NCI-H82 treated with DMSO at 0.1 percent for 48 hours (cell line): ENCODE measurements around the gene DNAH2.
"Not testable (repeated sequence)": the region's sequence is repeated elsewhere in the genome, so short reads cannot be mapped to it uniquely, and the experiment has no call there.

ENCODE experiments used
- DNase-seq: peaks from one replicate; lab custom pipeline; 2025; ENCODE audit not compliant: unreplicated experiment; lab: John Stamatoyannopoulos, UW

DNAH2 gene

DNA sequence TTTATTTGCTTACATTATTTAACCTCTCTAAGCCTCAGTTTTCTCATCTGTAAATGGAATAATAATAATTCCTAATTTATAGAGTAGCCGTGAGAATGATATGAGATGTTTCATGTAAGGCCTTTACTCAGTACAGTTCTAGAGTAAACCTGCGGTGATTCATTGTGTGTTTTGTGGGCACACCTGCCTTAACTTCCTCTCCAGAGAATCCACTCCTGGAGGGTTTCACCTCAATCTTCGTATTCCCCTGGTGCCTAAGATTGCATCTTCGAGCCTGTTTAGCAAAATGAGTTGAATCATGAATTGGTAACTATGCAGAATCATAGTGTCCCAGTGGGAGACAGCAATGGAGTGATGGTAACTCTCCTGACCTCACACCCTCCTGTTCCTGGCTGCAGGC lies 52.3 kb downstream of the DNAH2 start:
- no peak for DNase-seq

GRCh38 chr17:7774055-7774521 lies 56.5 kb downstream of the DNAH2 start:
- DNase-seq, result no peak

GRCh38 chr17:7775051-7775450 lies 57.5 kb downstream of the DNAH2 start:
- no peak for DNase-seq

DNA sequence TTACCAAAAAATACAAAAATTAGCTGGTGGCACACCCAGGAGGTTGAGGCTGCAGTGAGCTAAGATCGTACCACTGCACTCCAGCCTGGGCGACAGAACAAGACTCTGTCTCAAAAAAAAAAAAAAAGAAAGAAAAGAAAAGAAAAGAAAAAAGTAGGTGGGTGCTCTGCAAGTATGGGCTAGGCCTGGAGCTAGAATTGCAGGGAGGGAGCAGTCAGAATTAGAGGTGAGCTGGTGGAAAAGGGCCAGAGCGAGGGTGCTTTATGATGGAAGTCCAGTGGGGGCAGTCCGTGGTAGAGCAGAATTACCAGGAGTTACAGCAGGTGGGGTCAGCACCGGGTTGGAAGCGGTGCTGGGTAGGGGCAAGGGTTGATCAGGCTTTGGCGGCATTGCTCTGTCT lies 59.5 kb downstream of the DNAH2 start:
- DNase-seq, result no peak

DNA sequence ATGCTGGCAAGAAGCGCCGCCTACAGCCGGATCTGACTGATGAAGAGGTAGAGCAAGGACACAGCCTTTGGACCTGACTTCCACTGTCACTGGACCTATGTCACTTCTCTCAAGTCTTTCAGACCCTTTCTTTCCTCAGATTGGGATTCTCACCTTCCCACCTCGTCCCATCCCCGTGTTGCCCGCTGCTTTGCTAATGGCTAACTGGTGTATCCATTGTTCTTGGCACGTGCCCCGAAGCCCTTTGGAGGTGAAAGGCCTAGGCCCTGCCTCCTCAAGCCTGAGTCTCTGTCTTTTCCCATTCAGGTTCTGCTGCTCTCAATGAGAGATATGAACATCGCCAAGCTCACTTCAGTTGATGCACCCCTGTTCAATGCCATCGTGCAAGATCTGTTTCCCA lies 63.2 kb downstream of the DNAH2 start:
- DNase-seq, result no peak

DNA sequence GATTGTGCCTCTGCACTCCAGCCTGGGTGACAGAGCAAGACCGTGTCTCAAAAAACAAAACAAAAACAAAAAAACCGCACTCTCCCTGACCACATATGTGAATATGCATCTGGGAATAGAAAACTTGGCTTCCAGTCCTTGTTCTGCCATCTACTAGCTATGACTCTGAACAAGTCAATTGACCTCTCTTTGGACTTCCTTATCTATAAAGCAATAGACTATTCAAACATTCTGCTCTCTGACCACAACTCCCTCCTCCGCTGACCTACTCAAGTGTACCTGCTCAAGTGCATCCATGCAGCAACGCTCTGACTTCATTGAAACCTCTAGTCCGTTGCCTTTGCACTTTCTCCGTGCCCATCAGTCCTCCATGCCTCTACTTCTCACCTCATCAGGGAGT lies 63.9 kb downstream of the DNAH2 start:
- DNase-seq, result no peak

DNA sequence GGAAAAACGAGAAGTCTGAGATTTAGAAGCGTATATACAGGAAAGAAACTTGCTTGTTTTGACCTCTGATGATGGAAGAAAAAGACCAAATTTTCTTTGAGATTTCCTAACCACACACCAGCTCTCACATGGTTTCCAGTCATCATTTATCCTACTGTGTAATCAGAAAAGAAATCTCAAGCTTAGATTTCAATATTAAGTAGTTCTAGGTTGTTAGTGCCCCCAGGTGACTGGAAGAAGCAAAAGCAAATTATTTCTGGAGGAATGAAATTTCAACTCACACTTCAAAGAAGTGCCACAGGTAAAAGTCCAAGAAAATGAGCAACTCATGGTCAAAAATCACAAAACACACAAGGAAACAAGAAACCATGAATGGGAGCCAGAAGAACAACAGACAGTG lies 64.7 kb downstream of the DNAH2 start:
- DNase-seq, result no peak

GRCh38 chr17:7786866-7787265 lies 69.3 kb downstream of the DNAH2 start:
- DNase-seq, result no peak

- DNase-seq, result no peak
These were observed 71.6 kb downstream of the DNAH2 start for GRCh38 chr17:7789131-7789530.

GRCh38 chr17:7790150-7790549 lies 72.6 kb downstream of the DNAH2 start:
- no peak for DNase-seq

DNA sequence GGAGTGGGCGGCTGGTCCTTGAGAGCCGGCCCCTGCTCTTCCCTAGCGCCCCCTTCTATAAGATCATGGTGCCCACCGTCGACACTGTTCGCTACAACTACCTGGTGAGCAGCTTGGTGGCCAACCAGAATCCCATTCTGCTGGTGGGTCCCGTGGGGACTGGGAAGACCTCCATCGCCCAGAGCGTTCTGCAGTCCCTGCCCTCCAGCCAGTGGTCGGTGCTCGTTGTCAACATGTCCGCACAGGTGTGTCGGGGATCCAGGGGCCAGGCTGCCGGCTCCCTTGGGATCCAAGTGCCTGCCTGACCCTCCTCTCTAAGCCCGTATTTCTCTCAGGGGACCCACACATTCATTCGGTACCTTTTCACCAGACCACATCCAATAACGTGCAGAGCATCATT lies 75.1 kb downstream of the DNAH2 start:
- no peak for DNase-seq

- no peak for DNase-seq
These were observed 76.6 kb downstream of the DNAH2 start for GRCh38 chr17:7794075-7794663.

- no peak for DNase-seq
These were observed 80.4 kb downstream of the DNAH2 start for GRCh38 chr17:7797976-7798375.

DNA sequence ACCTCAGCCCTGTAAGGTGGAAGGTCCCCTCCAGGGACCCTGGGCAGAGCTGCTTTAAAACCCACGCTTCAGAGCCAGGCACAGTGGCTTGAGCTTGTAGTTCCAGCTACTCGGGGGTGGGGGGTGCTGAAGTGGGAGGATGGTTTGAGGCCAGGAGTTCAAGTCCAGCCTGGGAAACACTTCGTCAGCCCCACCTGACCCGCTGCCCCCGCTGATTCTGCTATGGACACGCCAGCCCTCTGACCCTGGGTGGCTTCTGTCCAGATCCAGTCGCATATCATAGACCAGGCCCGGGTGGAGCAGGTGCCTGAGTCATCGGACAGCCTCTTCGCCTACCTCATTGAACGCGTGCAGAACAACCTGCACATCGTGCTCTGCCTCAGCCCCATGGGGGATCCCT lies 81.3 kb downstream of the DNAH2 start:
- DNase-seq, result no peak

- no peak for DNase-seq
These were observed 86.4 kb downstream of the DNAH2 start for GRCh38 chr17:7803981-7804380.

GRCh38 chr17:7806587-7806986 lies 89.0 kb downstream of the DNAH2 start:
- no peak for DNase-seq

DNA sequence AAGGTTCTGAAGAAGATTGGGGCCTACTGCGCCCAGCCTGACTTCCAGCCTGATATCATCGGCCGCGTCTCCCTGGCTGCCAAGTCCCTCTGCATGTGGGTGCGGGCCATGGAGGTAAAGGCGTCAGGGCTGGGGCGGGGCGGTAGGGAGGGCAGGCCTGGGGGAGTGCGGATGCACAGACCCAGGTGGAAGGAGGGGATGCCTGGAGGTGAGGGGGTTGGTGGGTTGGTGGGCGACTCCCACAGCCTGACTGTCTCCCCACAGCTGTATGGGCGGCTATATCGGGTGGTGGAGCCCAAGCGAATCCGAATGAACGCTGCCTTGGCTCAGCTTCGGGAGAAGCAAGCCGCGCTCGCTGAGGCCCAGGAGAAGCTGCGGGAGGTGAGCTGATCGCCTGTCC lies 89.7 kb downstream of the DNAH2 start:
- DNase-seq, result no peak

DNA sequence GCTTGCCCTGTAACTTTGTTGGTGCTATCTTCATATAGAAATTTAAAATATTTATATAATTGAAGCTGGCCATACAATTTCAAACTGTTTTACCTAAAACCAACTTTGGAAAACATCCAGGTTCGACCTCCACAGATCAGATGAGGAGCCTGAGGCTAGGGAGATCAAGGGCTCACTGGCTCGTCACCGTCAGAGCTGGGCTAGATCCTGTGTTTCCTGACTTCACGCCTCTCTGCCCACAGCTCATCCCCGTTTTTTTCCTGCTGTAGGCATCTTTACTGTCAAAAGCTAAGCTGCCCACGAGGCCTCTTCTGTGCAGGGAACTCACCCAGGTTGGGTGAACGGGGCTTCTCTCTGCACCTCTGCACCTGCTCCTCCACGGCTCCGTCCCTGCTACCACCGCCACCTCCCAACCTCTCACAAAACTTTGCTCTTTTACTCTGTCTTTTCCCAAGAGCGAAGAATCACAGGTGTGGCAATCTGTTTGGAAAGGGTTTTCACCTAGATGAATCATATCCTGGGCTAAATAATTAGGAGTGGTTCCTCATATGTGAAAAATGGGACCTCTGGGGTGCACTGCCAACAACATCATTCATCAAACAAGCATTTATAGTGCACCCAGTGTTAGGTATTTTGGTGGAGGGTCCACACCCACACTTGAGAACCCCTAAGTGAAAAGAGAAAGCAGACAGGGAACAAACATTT lies 91.7 kb downstream of the DNAH2 start:
- DNase-seq, result no peak

DNA sequence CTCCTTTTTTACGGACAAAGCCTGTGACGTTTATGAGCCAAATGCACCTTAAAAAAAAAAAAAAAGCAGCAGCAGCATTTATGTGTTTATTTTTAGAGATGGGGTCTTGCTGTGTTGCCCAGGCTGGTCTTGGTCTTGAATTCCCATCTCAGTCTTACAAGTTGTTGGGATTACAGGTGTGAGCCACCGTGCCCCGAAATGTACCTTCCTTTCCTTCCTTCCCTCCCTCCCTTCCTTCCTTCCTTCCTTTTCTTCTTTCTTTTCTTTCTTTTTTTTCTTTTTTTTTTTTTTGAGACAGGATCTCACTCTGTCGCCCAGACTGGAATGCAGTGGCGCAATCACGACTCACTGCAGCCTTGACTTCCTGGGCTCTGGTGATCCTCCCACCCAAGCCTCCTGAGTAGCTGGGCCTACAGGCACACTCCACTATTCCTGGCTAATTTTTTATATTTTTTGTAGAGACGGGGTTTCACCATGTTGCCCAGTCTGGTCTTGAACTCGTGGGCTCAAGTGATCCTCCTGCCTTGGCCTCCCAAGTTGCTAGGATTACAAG lies 92.3 kb downstream of the DNAH2 start:
- DNase-seq, result not testable (repeated sequence)

- no peak for DNase-seq
These were observed 93.7 kb downstream of the DNAH2 start for GRCh38 chr17:7811251-7811650.

DNA sequence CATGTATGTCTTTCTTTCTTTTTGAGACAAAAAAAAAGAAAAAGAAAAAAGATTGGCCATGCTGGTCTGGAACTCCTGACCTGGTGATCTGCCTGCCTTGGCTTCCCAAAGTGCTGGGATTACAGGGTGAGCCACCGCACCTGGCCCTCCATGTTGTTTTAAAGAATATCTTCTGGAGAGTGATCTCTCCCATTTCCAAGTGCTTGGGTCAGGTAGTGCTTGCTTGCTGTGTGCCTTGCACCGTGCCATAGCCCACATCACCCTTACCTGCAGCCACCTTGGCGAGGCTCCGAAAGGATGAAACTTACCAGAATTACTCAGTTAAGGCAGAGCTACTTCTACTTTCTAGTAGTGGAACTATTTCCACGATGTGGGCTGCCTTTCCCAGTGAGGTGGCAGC lies 97.4 kb downstream of the DNAH2 start:
- no peak for DNase-seq

- no peak for DNase-seq
These were observed 99.5 kb downstream of the DNAH2 start for GRCh38 chr17:7816926-7817642.
